PC-3 (cell line): ENCODE data around the gene NOX3. TPM values are rescaled to one million over a fixed set of nuclear protein-coding genes. Genes with fewer than 3 reads are reported as not detected.

Experiments
- ATAC-seq: fragments of 200-7000 bp; cut with Tn5 transposase; 2 replicates; pipeline ENCODE4 v1.9.1; 2020; ENCODE audit warnings: mild to moderate bottlenecking, moderate library complexity
- BruUV-seq: library from RNA; stranded (reverse); fragments of 400-500 nt; replicated peaks from 2 replicates; lab custom pipeline; 2021; lab: Mats Ljungman, UMichigan
- CTCF ChIA-PET: fragments of 300-600 bp; sonication (Branson Sonifier 250); formaldehyde crosslinking; loops from one replicate; lab custom pipeline; 2022; ENCODE audit warnings: antibody characterized with exemption; lab: Charles Lee
- POLR2A ChIA-PET: fragments of 300-600 bp; sonication (Branson Sonifier 250); formaldehyde crosslinking; loops from one replicate; lab custom pipeline; 2022; ENCODE audit warnings: antibody characterized with exemption; ENCODE audit not compliant: unreplicated experiment; lab: Charles Lee
- DNase-seq: peaks from one replicate; pipeline ENCODE4 v3.0.0-alpha.2; 2015
- H2AFZ ChIP-seq: fragments of 300-600 bp; sonication (generic); 2 replicates; pipeline ENCODE4 v1.6.0; 2016; ENCODE audit warnings: antibody characterized with exemption, low read length
- H3F3A ChIP-seq: fragments of 300-600 bp; sonication (generic); one replicate; pipeline ENCODE4 v1.6.0; 2017; ENCODE audit warnings: antibody characterized with exemption, low read length, control low read depth, mild to moderate bottlenecking; ENCODE audit not compliant: unreplicated experiment
- H3K27ac ChIP-seq: fragments of 300-600 bp; sonication (generic); 2 replicates; pipeline ENCODE4 v1.5.1; 2016; ENCODE audit warnings: mild to moderate bottlenecking, low read length
- H3K27me3 ChIP-seq: fragments of 300-600 bp; sonication (generic); 2 replicates; pipeline ENCODE4 v1.6.1; 2016; ENCODE audit warnings: low read length, mixed read lengths
- H3K36me3 ChIP-seq: fragments of 300-600 bp; sonication (generic); 2 replicates; pipeline ENCODE4 v1.6.1; 2016; ENCODE audit warnings: low read depth, mixed run types, low read length, mixed read lengths
- H3K4me1 ChIP-seq: fragments of 300-600 bp; sonication (generic); 2 replicates; pipeline ENCODE4 v1.5.1; 2016; ENCODE audit warnings: low read length; ENCODE audit not compliant: insufficient read depth
- H3K4me2 ChIP-seq: fragments of 300-600 bp; sonication (generic); 2 replicates; pipeline ENCODE4 v1.6.0; 2016; ENCODE audit warnings: low read length
- H3K4me3 ChIP-seq: fragments of 300-600 bp; sonication (generic); 2 replicates; pipeline ENCODE4 v1.5.1; 2016; ENCODE audit warnings: mild to moderate bottlenecking, low read length, mixed read lengths
- H3K79me2 ChIP-seq: fragments of 300-600 bp; sonication (generic); 2 replicates; pipeline ENCODE4 v1.6.1; 2017; ENCODE audit warnings: low read length, mixed read lengths
- H3K9ac ChIP-seq: fragments of 300-600 bp; sonication (generic); 2 replicates; pipeline ENCODE4 v1.6.0; 2016; ENCODE audit warnings: mild to moderate bottlenecking, low read length
- H3K9me2 ChIP-seq: fragments of 300-600 bp; sonication (generic); replicated peaks from 2 replicates; pipeline ENCODE4 v1.6.1; 2016; ENCODE audit warnings: mixed run types, low read length, mixed read lengths
- H3K9me3 ChIP-seq: fragments of 300-600 bp; sonication (generic); 2 replicates; pipeline ENCODE4 v1.6.1; 2016; ENCODE audit warnings: low read length, mixed read lengths
- H4K20me1 ChIP-seq: fragments of 300-600 bp; sonication (generic); 2 replicates; pipeline ENCODE4 v1.6.1; 2016; ENCODE audit warnings: low read length, mixed read lengths
- EZH2 ChIP-seq: fragments of 300-600 bp; sonication (generic); IDR thresholded peaks from one replicate; pipeline ENCODE4 v1.6.1; 2017; ENCODE audit warnings: antibody characterized with exemption, mild to moderate bottlenecking, low read length; ENCODE audit not compliant: unreplicated experiment
- EZH2phosphoT487 ChIP-seq: fragments of 300-600 bp; sonication (generic); IDR thresholded peaks from 2 replicates; pipeline ENCODE4 v1.6.1; 2018; ENCODE audit warnings: mild to moderate bottlenecking, antibody characterized with exemption, low read length, borderline replicate concordance
- intact Hi-C: fragments of 100-400 bp; cut with micrococcal nuclease; formaldehyde crosslinking; loops from 2 replicates; pipeline ENCODE4 v1.9.0; 2023
- total RNA-seq: library from RNA; depleted of rRNA; stranded (reverse); fragments of >200 nt; gene quantifications from 2 replicates; pipeline ENCODE4 v1.2.3, GENCODE V29; 2014
- TF ChIP-seq, protein P1 (sequence below): fragments of 300-600 bp; sonication (generic); conservative IDR thresholded peaks from 2 replicates; pipeline ENCODE4 v1.5.1; 2017; ENCODE audit warnings: antibody characterized with exemption, low read depth, mild to moderate bottlenecking, low read length

The NOX3 gene
- total RNA-seq, 1 experiment from 2014 or later = not detected

GRCh38 chr6:155419161-155419560 is 36.5 kb downstream of the NOX3 start:
- ATAC-seq (no peak), DNase-seq (no peak)
- ChIA-PET POLR2A (no interaction called here), CTCF (no interaction called here)
- no peaks in the 10 kb centered on the region for H3F3A ChIP-seq
- no peaks in the 10 kb centered on the region for H3K36me3 ChIP-seq
- no peak overlapping the region for H3K4me3 ChIP-seq
- no TSS peak for BruUV-seq
- H3K4me1 ChIP-seq = peaks cover 11% of the 10 kb centered on the region; the same call in 1 of the 2 replicates
- no peaks in the 10 kb centered on the region for H3K79me2 ChIP-seq
- no peaks in the 10 kb centered on the region for H3K9me2 ChIP-seq
- no peak for TF ChIP-seq EZH2
- TF ChIP-seq, protein P1, sequence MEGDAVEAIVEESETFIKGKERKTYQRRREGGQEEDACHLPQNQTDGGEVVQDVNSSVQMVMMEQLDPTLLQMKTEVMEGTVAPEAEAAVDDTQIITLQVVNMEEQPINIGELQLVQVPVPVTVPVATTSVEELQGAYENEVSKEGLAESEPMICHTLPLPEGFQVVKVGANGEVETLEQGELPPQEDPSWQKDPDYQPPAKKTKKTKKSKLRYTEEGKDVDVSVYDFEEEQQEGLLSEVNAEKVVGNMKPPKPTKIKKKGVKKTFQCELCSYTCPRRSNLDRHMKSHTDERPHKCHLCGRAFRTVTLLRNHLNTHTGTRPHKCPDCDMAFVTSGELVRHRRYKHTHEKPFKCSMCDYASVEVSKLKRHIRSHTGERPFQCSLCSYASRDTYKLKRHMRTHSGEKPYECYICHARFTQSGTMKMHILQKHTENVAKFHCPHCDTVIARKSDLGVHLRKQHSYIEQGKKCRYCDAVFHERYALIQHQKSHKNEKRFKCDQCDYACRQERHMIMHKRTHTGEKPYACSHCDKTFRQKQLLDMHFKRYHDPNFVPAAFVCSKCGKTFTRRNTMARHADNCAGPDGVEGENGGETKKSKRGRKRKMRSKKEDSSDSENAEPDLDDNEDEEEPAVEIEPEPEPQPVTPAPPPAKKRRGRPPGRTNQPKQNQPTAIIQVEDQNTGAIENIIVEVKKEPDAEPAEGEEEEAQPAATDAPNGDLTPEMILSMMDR = no peak
- no peak for TF ChIP-seq EZH2phosphoT487
- intact Hi-C loops = no loop called here
- no peak overlapping the region for H3K27ac ChIP-seq
- no peaks in the 10 kb centered on the region for H3K27me3 ChIP-seq
- no peak overlapping the region for H2AFZ ChIP-seq
- H3K9ac ChIP-seq = no peak overlapping the region
- no peaks in the 10 kb centered on the region for H4K20me1 ChIP-seq
- no peak overlapping the region for H3K4me2 ChIP-seq
- no peaks in the 10 kb centered on the region for H3K9me3 ChIP-seq

- ChIA-PET POLR2A (no interaction called here), CTCF (no interaction called here)
- no peaks in the 10 kb centered on the region for H3K79me2 ChIP-seq
- no peaks in the 10 kb centered on the region for H3K9me3 ChIP-seq
- H3F3A ChIP-seq = no peaks in the 10 kb centered on the region
- ATAC-seq (no peak), DNase-seq (no peak)
- H3K27ac ChIP-seq = no peak overlapping the region
- H3K4me1 ChIP-seq = peaks cover 11% of the 10 kb centered on the region; the same call in 1 of the 2 replicates
- no peak overlapping the region for H3K9ac ChIP-seq
- BruUV-seq = no TSS peak
- no peaks in the 10 kb centered on the region for H4K20me1 ChIP-seq
- intact Hi-C loops = no loop called here
- TF ChIP-seq EZH2 (no peak), EZH2phosphoT487 (no peak)
- TF ChIP-seq, protein P1 = no peak
- H2AFZ ChIP-seq = peak overlapping the region; percentile 51; the same call in 1 of the 2 replicates
- H3K4me2 ChIP-seq = peak overlapping the region; percentile 54
- H3K4me3 ChIP-seq = no peak overlapping the region
- H3K36me3 ChIP-seq = no peaks in the 10 kb centered on the region
- no peaks in the 10 kb centered on the region for H3K27me3 ChIP-seq
- H3K9me2 ChIP-seq = no peaks in the 10 kb centered on the region
Measured at GRCh38 chr6:155418017-155418761, 37.5 kb downstream of the NOX3 start.

GRCh38 chr6:155417454-155417853 is 38.2 kb downstream of the NOX3 start:
- Histone ChIP-seq H3F3A (no peaks in the 10 kb centered on the region), H3K27me3 (no peaks in the 10 kb centered on the region), H3K27ac (no peak overlapping the region), H4K20me1 (no peaks in the 10 kb centered on the region), H3K36me3 (no peaks in the 10 kb centered on the region), H3K4me2 (peak overlapping the region; percentile 54), H3K9me2 (no peaks in the 10 kb centered on the region), H3K9ac (no peak overlapping the region), H3K9me3 (no peaks in the 10 kb centered on the region), H3K4me1 (peaks cover 11% of the 10 kb centered on the region; the same call in 1 of the 2 replicates), H3K79me2 (no peaks in the 10 kb centered on the region), H3K4me3 (no peak overlapping the region), H2AFZ (peak overlapping the region; percentile 53; the same call in 1 of the 2 replicates)
- no peak for DNase-seq
- CTCF ChIA-PET = no interaction called here
- BruUV-seq = no TSS peak
- POLR2A ChIA-PET = no interaction called here
- intact Hi-C loops = no loop called here
- ATAC-seq = peak; percentile 35
- TF ChIP-seq, protein P1 = no peak
